IPS-15b (cell line): ENCODE results near the gene EXD2.
"Not testable (repeated sequence)": the region's sequence is repeated elsewhere in the genome, so short reads cannot be mapped to it uniquely, and the experiment has no call there.

Experiments
- H3K27me3 ChIP-seq: one replicate; pipeline ENCODE4 v1.6.1; 2013; ENCODE audit warnings: low read length; ENCODE audit not compliant: control insufficient read depth, insufficient read depth
- H3K36me3 ChIP-seq: one replicate; pipeline ENCODE4 v1.6.1; 2013; ENCODE audit warnings: low read length; ENCODE audit not compliant: control insufficient read depth, insufficient read depth
- H3K4me1 ChIP-seq: one replicate; pipeline ENCODE4 v1.6.1; 2013; ENCODE audit warnings: mild to moderate bottlenecking, low read length; ENCODE audit not compliant: control insufficient read depth, insufficient read depth
- H3K4me3 ChIP-seq: one replicate; pipeline ENCODE4 v1.5.1; 2013; ENCODE audit warnings: low read depth, low read length
- H3K9ac ChIP-seq: one replicate; pipeline ENCODE4 v1.6.1; 2013; ENCODE audit warnings: low read depth, mild to moderate bottlenecking, low read length
- H3K9me3 ChIP-seq: one replicate; pipeline ENCODE4 v1.6.1; 2013; ENCODE audit warnings: mild to moderate bottlenecking, low read length; ENCODE audit not compliant: control insufficient read depth, insufficient read depth

Gene EXD2

DNA sequence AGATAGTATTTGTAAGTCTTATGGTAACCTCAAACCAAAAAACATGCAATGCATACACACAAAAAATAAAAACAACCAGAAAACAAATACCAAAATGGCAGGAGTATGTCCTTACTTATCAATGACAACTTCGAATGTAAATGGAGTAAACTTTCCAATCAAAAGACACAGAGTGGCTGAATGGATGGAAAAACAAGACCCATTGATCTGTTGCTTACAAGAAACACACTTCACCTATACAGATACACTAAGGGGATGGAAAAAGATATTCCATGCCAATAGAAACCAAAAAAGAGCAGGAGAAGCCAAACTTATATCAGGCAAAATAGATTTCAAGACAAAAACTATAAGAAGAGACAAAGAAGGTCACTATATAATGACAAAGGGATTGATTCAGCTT is 29.7 kb upstream of the EXD2 start:
- H3K4me1 ChIP-seq: no peaks in the 10 kb centered on the region
- no peaks in the 10 kb centered on the region for H3K36me3 ChIP-seq
- no peaks in the 10 kb centered on the region for H3K27me3 ChIP-seq
- H3K9me3 ChIP-seq: no peaks in the 10 kb centered on the region
- H3K4me3 ChIP-seq: no peak overlapping the region
- no peak overlapping the region for H3K9ac ChIP-seq

DNA sequence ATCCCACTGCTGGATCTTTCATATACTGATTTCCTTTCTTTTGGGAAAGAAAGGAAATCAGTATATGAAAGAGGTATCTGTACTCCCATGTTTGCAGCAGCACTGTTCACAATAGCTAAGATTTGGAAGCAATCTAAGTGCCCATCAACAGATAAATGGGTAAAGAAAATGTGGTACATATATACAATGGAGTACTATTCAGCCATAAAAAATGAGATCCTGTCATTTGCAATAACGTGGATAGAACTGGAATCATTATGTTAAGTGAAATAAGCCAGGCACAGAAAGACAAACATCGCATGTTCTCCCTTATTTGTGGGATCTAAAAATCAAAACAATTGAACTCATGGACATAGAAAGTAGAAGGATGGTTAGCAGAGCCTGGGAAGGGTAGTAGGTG is 25.5 kb upstream of the EXD2 start:
- not testable (repeated sequence) for H3K4me3 ChIP-seq, H3K36me3 ChIP-seq, H3K9me3 ChIP-seq, H3K4me1 ChIP-seq, H3K27me3 ChIP-seq, H3K9ac ChIP-seq

DNA sequence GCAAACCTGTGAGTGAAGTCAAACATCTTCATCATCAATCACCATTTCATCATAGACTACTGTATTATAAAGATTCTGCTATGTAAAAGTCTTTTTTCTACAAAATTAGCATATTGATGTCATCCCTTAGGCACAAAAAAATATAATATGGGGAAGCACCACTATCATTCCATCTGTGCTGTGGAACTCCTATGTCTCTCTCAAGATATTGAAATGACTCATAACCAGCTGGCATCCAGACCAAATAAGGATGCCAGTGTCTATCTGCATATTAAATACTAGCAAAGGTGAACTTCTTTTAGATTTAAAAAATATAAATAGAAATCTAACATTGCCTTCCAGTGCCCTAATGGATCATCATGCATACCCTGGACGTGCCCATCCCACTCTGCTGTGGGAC is 20.5 kb upstream of the EXD2 start:
- Histone ChIP-seq H3K4me1 (no peaks in the 10 kb centered on the region), H3K27me3 (no peaks in the 10 kb centered on the region), H3K9ac (no peak overlapping the region)

DNA sequence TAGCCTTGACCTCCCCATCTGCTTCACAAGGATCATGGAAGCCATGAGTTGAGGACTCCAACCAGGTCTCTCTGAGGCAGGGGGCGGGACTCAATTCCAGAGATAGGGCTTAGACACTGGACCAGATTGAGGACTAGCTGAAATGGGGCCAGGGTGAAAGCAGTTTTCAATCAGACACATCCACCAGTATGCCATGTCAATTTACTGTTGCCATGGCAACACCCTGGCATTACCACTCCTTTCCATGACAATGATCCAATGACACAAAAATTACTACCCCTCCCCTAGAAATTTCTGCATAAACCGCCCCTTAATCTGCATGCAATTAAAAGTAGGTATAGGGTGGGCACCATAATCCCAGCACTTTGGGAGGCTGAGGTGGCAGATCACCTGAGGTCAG is 19.7 kb upstream of the EXD2 start:
- H3K4me3 ChIP-seq: no peak overlapping the region
- no peaks in the 10 kb centered on the region for H3K9me3 ChIP-seq
- no peaks in the 10 kb centered on the region for H3K36me3 ChIP-seq
- no peaks in the 10 kb centered on the region for H3K4me1 ChIP-seq
- H3K9ac ChIP-seq: no peak overlapping the region
- no peaks in the 10 kb centered on the region for H3K27me3 ChIP-seq

More for the DNA sequence above, 20.5 kb upstream of the EXD2 start:
- Histone ChIP-seq H3K4me3 (no peak overlapping the region), H3K36me3 (no peaks in the 10 kb centered on the region), H3K9me3 (no peaks in the 10 kb centered on the region)

DNA sequence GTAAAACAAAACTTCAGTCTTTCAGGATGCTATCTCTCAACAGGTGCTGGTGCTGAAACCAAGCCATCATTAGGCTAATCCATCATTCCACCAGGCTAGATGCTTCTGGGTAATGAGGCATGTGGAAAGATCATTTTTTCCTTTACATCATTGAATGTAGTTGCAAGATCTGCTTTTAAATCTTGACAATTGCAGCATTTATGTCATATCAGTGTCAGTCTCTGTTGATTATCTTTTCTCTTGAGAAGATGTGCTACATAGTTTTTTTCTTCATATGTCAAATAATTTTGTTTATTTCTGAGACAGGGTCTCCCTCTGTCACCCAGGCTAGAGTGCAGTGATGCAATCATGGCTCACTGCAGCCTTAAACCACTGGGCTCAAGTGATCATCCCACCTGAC is 16.2 kb upstream of the EXD2 start:
- H3K36me3 ChIP-seq: no peaks in the 10 kb centered on the region
- H3K4me3 ChIP-seq: no peak overlapping the region
- H3K27me3 ChIP-seq: no peaks in the 10 kb centered on the region
- no peaks in the 10 kb centered on the region for H3K4me1 ChIP-seq
- no peaks in the 10 kb centered on the region for H3K9me3 ChIP-seq
- H3K9ac ChIP-seq: no peak overlapping the region

DNA sequence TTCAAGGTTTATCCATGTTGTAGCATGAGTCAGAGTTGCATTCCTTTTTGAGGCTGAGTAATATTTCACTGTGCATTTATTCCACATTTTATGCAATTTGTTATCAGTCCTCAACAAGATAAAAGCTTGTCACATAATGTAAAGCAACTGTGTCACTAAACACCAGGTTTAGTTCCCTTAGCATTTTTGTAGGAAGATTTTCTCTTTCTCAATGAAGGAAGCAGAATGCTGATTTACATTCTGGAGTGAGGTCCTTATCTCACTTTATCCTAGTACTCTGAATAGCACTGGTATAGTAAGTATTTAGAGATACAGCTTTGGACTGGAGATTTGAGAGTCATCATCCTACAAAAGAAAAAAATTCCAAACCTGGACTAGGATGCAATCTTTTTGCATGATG is 9.8 kb upstream of the EXD2 start:
- peaks cover 13% of the 10 kb centered on the region for H3K4me1 ChIP-seq
- no peak overlapping the region for H3K9ac ChIP-seq
- H3K9me3 ChIP-seq: no peaks in the 10 kb centered on the region
- no peaks in the 10 kb centered on the region for H3K27me3 ChIP-seq
- H3K36me3 ChIP-seq: no peaks in the 10 kb centered on the region
- H3K4me3 ChIP-seq: no peak overlapping the region

DNA sequence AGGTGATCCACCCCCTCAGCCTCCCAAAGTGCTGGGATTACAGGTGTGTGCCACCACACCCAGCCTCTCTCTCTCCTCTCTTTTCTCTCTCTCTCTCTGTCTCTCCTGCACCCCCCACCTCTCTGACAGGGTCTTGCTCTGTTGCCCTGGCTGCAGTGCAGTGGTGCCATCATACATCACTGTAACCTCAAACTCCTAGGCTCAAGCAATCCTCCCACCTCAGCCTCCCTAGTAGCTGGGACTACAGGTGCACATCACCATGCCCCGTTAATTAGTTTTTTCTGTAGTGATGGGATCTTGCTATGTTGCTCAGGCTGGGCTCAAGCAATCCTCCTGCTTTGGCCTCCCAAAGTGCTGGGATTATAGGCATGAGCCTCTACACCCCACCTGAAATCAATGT is 8.7 kb upstream of the EXD2 start:
- H3K27me3 ChIP-seq, H3K9me3 ChIP-seq, H3K9ac ChIP-seq, H3K36me3 ChIP-seq, H3K4me3 ChIP-seq: not testable (repeated sequence)
- H3K4me1 ChIP-seq: peaks cover 13% of the 10 kb centered on the region

DNA sequence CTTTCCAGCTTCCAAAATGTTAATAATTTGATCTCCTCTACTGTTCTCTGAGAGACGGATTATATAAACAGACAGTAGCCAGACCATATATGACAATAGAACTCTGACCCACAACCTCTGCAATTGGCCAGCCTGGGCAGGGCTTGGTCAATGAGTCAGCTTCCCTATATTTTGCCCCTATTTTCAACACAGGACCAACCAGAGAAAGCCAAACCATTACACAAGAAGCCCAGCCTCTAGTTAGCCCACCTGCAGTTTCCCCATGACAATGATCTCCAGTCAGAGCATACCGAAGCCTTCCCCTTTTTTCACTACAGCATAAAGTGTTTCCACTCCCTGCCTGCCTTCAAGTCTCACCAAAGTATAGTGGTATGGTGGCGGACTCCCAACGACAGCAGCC is 7.6 kb upstream of the EXD2 start:
- H3K4me1 ChIP-seq: peaks cover 13% of the 10 kb centered on the region
- no peaks in the 10 kb centered on the region for H3K36me3 ChIP-seq
- no peaks in the 10 kb centered on the region for H3K9me3 ChIP-seq
- no peak overlapping the region for H3K4me3 ChIP-seq
- H3K27me3 ChIP-seq: no peaks in the 10 kb centered on the region
- H3K9ac ChIP-seq: no peak overlapping the region

DNA sequence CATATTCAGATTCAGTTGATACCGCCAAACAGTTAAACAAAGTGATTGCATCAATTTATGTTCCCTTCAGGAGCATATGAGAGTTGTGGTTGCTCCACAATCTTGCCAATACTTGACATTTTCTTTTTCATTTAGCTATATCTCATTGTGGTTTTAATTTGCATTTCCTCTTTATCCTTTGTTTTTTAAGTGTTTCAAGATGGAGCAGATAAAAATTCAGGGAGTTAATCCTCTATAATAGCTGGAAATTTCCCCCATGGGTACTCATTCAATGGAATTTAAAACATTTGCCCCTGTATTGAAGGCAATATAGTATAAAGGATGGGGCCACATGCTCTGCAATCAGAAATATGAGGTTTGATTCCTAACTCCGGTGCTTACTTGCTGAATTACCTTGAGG is 1.1 kb upstream of the EXD2 start:
- H3K9ac ChIP-seq: no peak overlapping the region

DNA sequence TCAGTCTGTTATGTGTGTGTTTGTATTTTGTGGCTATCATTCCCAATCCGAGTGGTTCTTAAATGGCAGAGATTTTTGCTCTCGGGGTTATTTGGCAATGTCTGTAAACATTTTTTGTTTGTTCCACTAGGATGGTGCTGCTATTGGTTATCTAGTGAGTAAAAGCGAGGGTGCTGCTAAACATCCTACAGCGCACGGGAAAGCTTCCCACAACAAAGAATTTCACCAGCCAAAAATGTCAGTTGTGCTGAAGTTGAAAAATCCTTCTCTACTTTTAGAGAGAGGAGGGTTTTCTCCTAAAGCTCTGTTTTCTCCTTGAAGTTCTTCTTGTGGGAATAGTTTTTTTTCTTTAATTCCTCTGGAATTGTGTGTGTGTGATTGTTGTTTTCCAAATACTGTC is 2.4 kb downstream of the EXD2 start:
- Histone ChIP-seq H3K9ac (no peak overlapping the region), H3K4me1 (no peaks in the 10 kb centered on the region), H3K9me3 (no peaks in the 10 kb centered on the region), H3K27me3 (no peaks in the 10 kb centered on the region), H3K36me3 (no peaks in the 10 kb centered on the region), H3K4me3 (no peak overlapping the region)

More for the DNA sequence above, 1.1 kb upstream of the EXD2 start:
- Histone ChIP-seq H3K36me3 (no peaks in the 10 kb centered on the region), H3K27me3 (no peaks in the 10 kb centered on the region), H3K9me3 (no peaks in the 10 kb centered on the region), H3K4me1 (no peaks in the 10 kb centered on the region), H3K4me3 (no peak overlapping the region)

DNA sequence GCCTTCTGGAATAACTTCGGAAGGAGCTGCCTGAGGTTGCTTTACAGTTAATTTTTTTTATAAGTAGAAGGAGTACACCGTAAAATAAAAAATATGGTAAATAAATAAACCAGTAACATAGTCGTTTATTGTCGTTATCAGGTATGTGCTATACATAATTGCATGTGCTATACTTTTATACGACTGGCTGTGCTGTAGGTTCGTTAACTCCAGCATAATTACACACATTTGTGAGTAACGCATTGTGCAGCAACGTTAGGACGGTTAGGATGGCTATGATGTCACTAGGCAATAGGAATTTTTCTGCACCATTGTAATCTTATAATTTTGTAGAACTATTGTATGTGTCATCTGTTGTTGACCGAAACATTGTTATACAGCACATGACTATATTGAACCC is 8.5 kb downstream of the EXD2 start:
- H3K36me3 ChIP-seq: no peaks in the 10 kb centered on the region
- no peak overlapping the region for H3K9ac ChIP-seq
- no peaks in the 10 kb centered on the region for H3K27me3 ChIP-seq
- no peaks in the 10 kb centered on the region for H3K4me1 ChIP-seq
- no peaks in the 10 kb centered on the region for H3K9me3 ChIP-seq
- no peak overlapping the region for H3K4me3 ChIP-seq

DNA sequence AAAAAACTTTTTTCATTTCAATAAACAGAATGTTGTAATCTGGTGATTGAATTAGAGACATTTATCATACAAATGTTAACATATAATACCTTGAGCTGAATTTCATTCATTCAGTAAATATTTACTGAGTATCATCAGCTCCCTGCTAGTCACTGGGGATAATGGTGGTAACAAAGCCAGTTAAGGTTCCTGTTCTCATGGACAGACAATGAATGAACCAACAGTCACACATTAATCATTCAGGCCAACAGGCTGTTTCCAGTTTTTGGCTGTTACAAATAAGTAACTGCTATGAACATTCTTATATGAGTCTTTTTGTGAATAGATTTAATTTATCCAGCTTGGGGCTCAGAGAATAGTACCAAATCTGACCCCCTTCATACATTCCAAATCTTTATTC is 13.5 kb downstream of the EXD2 start:
- Histone ChIP-seq H3K9me3 (no peaks in the 10 kb centered on the region), H3K27me3 (no peaks in the 10 kb centered on the region), H3K4me3 (no peak overlapping the region), H3K9ac (no peak overlapping the region), H3K36me3 (no peaks in the 10 kb centered on the region), H3K4me1 (no peaks in the 10 kb centered on the region)

DNA sequence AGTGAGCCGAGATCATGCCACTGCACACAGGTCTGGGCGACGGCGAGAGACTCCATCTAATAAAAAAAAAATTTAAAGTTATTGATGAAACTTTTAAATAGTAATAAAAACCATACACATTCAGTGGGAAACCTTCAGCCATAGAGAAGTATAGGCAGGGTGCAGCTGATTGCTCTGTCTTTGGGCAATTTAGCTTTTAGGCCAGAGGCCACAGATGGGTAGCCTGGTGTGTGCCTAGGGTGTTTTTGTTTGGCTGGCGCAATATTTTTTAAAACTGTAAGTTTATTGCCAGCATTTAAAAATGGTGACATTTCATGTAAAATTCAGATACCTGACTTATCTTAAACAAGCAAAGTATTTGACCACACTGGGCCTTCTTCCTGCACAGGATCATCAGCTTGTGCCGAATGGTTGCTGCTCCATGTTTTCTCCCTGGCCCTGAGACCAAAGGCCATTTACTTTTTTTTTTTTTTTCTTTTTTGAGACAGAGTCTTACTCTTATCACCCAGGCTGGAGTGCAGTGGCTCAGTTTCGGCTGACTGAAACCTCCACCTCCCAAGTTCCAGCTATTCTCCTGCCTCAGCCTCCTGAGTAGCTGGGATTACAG is 16.2 kb downstream of the EXD2 start:
- Histone ChIP-seq H3K9ac (no peak overlapping the region), H3K27me3 (no peaks in the 10 kb centered on the region), H3K36me3 (no peaks in the 10 kb centered on the region), H3K9me3 (no peaks in the 10 kb centered on the region), H3K4me3 (no peak overlapping the region), H3K4me1 (no peaks in the 10 kb centered on the region)
